IPS-18a (cell line): ENCODE measurements around the gene REC114.

ENCODE experiments used
- H3K27ac ChIP-seq: one replicate; pipeline ENCODE4 v1.5.1; 2013; ENCODE audit warnings: low read length
- H3K27me3 ChIP-seq: one replicate; pipeline ENCODE4 v1.6.1; 2013; ENCODE audit warnings: mild to moderate bottlenecking, low read length; ENCODE audit not compliant: control insufficient read depth, insufficient read depth
- H3K36me3 ChIP-seq: one replicate; pipeline ENCODE4 v1.6.1; 2013; ENCODE audit warnings: low read depth, low read length; ENCODE audit not compliant: control insufficient read depth
- H3K4me1 ChIP-seq: one replicate; pipeline ENCODE4 v1.6.1; 2013; ENCODE audit warnings: low read depth, low read length; ENCODE audit not compliant: control insufficient read depth
- H3K4me3 ChIP-seq: one replicate; pipeline ENCODE4 v1.5.1; 2013; ENCODE audit warnings: low read length
- H3K9ac ChIP-seq: one replicate; pipeline ENCODE4 v1.6.1; 2013; ENCODE audit warnings: mild to moderate bottlenecking, low read length, moderate library complexity
- H3K9me3 ChIP-seq: one replicate; pipeline ENCODE4 v1.6.1; 2013; ENCODE audit warnings: low read depth, low read length; ENCODE audit not compliant: control insufficient read depth

The REC114 gene

GRCh38 chr15:73598530-73599160 lies 155.7 kb downstream of the REC114 start:
- H3K4me1 ChIP-seq = peaks cover 36% of the 10 kb centered on the region
- no peaks in the 10 kb centered on the region for H3K27me3 ChIP-seq
- no peak overlapping the region for H3K27ac ChIP-seq
- no peaks in the 10 kb centered on the region for H3K9me3 ChIP-seq
- no peak overlapping the region for H3K9ac ChIP-seq
- H3K36me3 ChIP-seq = no peaks in the 10 kb centered on the region
- H3K4me3 ChIP-seq = no peak overlapping the region

GRCh38 chr15:73599934-73600333 lies 157.0 kb downstream of the REC114 start:
- peaks cover 36% of the 10 kb centered on the region for H3K4me1 ChIP-seq

GRCh38 chr15:73600413-73601335 lies 157.7 kb downstream of the REC114 start:
- H3K27ac ChIP-seq = no peak overlapping the region
- no peak overlapping the region for H3K9ac ChIP-seq
- H3K9me3 ChIP-seq = no peaks in the 10 kb centered on the region
- H3K4me1 ChIP-seq = peaks cover 38% of the 10 kb centered on the region
- H3K4me3 ChIP-seq = no peak overlapping the region
- no peaks in the 10 kb centered on the region for H3K36me3 ChIP-seq
- no peaks in the 10 kb centered on the region for H3K27me3 ChIP-seq

More at GRCh38 chr15:73599934-73600333, 157.0 kb downstream of the REC114 start:
- Histone ChIP-seq H3K4me3 (no peak overlapping the region), H3K9me3 (no peaks in the 10 kb centered on the region), H3K9ac (no peak overlapping the region), H3K27me3 (no peaks in the 10 kb centered on the region), H3K36me3 (no peaks in the 10 kb centered on the region), H3K27ac (no peak overlapping the region)

- no peak overlapping the region for H3K27ac ChIP-seq
- H3K4me3 ChIP-seq = no peak overlapping the region
- H3K4me1 ChIP-seq = peaks cover 47% of the 10 kb centered on the region
- H3K27me3 ChIP-seq = no peaks in the 10 kb centered on the region
- no peaks in the 10 kb centered on the region for H3K36me3 ChIP-seq
- no peaks in the 10 kb centered on the region for H3K9me3 ChIP-seq
- H3K9ac ChIP-seq = no peak overlapping the region
Observed at GRCh38 chr15:73601451-73602445, 158.8 kb downstream of the REC114 start.

GRCh38 chr15:73602446-73602843 lies 159.5 kb downstream of the REC114 start:
- Histone ChIP-seq H3K9ac (no peak overlapping the region), H3K27ac (no peak overlapping the region), H3K9me3 (no peaks in the 10 kb centered on the region), H3K4me1 (peaks cover 51% of the 10 kb centered on the region), H3K27me3 (no peaks in the 10 kb centered on the region), H3K4me3 (no peak overlapping the region), H3K36me3 (no peaks in the 10 kb centered on the region)

- H3K36me3 ChIP-seq = no peaks in the 10 kb centered on the region
- no peak overlapping the region for H3K9ac ChIP-seq
- H3K4me3 ChIP-seq = no peak overlapping the region
- no peaks in the 10 kb centered on the region for H3K9me3 ChIP-seq
- no peaks in the 10 kb centered on the region for H3K27me3 ChIP-seq
- no peak overlapping the region for H3K27ac ChIP-seq
- peaks cover 49% of the 10 kb centered on the region for H3K4me1 ChIP-seq
Observed at GRCh38 chr15:73602992-73603391, 160.0 kb downstream of the REC114 start.

GRCh38 chr15:73604477-73604876 lies 161.5 kb downstream of the REC114 start:
- Histone ChIP-seq H3K4me3 (no peak overlapping the region), H3K27me3 (no peaks in the 10 kb centered on the region), H3K4me1 (peaks cover 46% of the 10 kb centered on the region), H3K9me3 (no peaks in the 10 kb centered on the region), H3K9ac (no peak overlapping the region), H3K27ac (no peak overlapping the region), H3K36me3 (no peaks in the 10 kb centered on the region)

- Histone ChIP-seq H3K27me3 (no peaks in the 10 kb centered on the region), H3K9me3 (no peaks in the 10 kb centered on the region), H3K4me1 (peaks cover 37% of the 10 kb centered on the region), H3K36me3 (no peaks in the 10 kb centered on the region), H3K9ac (no peak overlapping the region), H3K27ac (no peak overlapping the region), H3K4me3 (peak overlapping the region; percentile 7)
Observed at GRCh38 chr15:73605759-73606436, 162.9 kb downstream of the REC114 start.

GRCh38 chr15:73607405-73607804 lies 164.4 kb downstream of the REC114 start:
- no peak overlapping the region for H3K27ac ChIP-seq
- no peaks in the 10 kb centered on the region for H3K9me3 ChIP-seq
- H3K4me3 ChIP-seq = no peak overlapping the region
- H3K36me3 ChIP-seq = no peaks in the 10 kb centered on the region
- H3K9ac ChIP-seq = no peak overlapping the region
- H3K4me1 ChIP-seq = peaks cover 22% of the 10 kb centered on the region
- no peaks in the 10 kb centered on the region for H3K27me3 ChIP-seq

- no peak overlapping the region for H3K27ac ChIP-seq
- H3K4me1 ChIP-seq = peaks cover 18% of the 10 kb centered on the region
- no peaks in the 10 kb centered on the region for H3K27me3 ChIP-seq
- no peak overlapping the region for H3K4me3 ChIP-seq
- H3K9me3 ChIP-seq = no peaks in the 10 kb centered on the region
- no peak overlapping the region for H3K9ac ChIP-seq
- H3K36me3 ChIP-seq = no peaks in the 10 kb centered on the region
Observed at GRCh38 chr15:73607843-73608242, 164.9 kb downstream of the REC114 start.
